ENCODE data around the gene SPEM3. TPM values are rescaled to one million over a fixed set of nuclear protein-coding genes. Genes with fewer than 3 reads are reported as not detected.
A peak's percentile ranks its signal among the peaks of the same experiment; 100 is the strongest.

SPEM3 gene
- total RNA-seq, 1 experiment from 2014 or later, result not detected

- H3K4me1 Mint-ChIP-seq (ENCODE audit: insufficient read depth, unreplicated experiment), result peaks cover 6% of the 10 kb centered on the region
- intact Hi-C loops (cut with micrococcal nuclease), result no loop called here
- H3K27ac Mint-ChIP-seq (ENCODE audit: low read depth, unreplicated experiment), result peak overlapping the region; percentile 21
- peaks cover 7% of the 10 kb centered on the region for H3K36me3 Mint-ChIP-seq (ENCODE audit: insufficient read depth, unreplicated experiment)
- TF ChIP-seq CTCF (IDR thresholded peaks at IDR 0.05; ENCODE audit: unreplicated experiment), result no peak
- POLR2A ChIA-PET, result interaction anchor here (1.0 kb wide), 1 partner anchor 40 kb away, joined by 3 read pairs; no protein-coding TSS in a partner anchor
- no TSS peak for BruUV-seq (replicated peaks)
- no peak overlapping the region for H3K4me3 Mint-ChIP-seq (ENCODE audit: unreplicated experiment)
- CTCF ChIA-PET, result interaction anchor here (1.6 kb wide), 1 partner anchor 8 kb away, joined by 3 read pairs; the partner anchor contains the start of gene TMEM256
- no peaks in the 10 kb centered on the region for H3K27me3 Mint-ChIP-seq (ENCODE audit: insufficient read depth, unreplicated experiment)
- H3K9me3 Mint-ChIP-seq (ENCODE audit: unreplicated experiment), result no peaks in the 10 kb centered on the region
- DNase-seq (ENCODE audit: unreplicated experiment), result no peak
Observed at GRCh38 chr17:7396147-7396546, 32.5 kb upstream of the SPEM3 start.

DNA sequence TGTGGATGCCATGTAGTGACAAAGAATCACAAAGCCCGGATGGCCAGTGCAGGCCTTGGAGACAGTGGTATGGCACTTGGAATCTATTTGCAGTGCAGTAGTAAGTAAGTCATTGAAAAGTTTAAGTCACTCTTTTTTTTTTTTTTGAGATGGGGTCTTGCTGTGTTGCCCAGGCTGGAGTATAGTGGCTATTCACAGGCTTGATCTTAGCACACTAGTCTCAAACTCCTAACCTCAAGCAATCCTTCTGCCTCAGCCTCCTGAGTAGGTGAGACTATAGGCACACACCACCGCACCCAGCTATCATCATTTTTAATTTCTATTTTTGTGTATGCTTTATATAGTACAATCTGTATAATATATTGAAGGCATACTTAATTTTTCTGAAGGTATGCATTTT is 30.0 kb upstream of the SPEM3 start:
- Mint-ChIP-seq H3K27ac (ENCODE audit: low read depth, unreplicated experiment) (no peak overlapping the region), H3K4me3 (ENCODE audit: unreplicated experiment) (no peak overlapping the region), H3K9me3 (ENCODE audit: unreplicated experiment) (no peaks in the 10 kb centered on the region), H3K36me3 (ENCODE audit: insufficient read depth, unreplicated experiment) (peaks cover 7% of the 10 kb centered on the region), H3K27me3 (ENCODE audit: insufficient read depth, unreplicated experiment) (no peaks in the 10 kb centered on the region), H3K4me1 (ENCODE audit: insufficient read depth, unreplicated experiment) (peaks cover 11% of the 10 kb centered on the region)
- intact Hi-C loops (cut with micrococcal nuclease), result no loop called here
- DNase-seq (ENCODE audit: unreplicated experiment), result no peak
- ChIA-PET POLR2A (interaction anchor here (0.9 to 1.2 kb wide), 3 partner anchors 16 to 162 kb away, joined by 3 read pairs; no protein-coding TSS in a partner anchor), CTCF (interaction anchor here (2.2 kb wide), 1 partner anchor 43 kb away, joined by 12 read pairs; the partner anchor contains the start of gene TMEM95)
- TF ChIP-seq CTCF (IDR thresholded peaks at IDR 0.05; ENCODE audit: unreplicated experiment), result no peak
- BruUV-seq (replicated peaks), result no TSS peak

DNA sequence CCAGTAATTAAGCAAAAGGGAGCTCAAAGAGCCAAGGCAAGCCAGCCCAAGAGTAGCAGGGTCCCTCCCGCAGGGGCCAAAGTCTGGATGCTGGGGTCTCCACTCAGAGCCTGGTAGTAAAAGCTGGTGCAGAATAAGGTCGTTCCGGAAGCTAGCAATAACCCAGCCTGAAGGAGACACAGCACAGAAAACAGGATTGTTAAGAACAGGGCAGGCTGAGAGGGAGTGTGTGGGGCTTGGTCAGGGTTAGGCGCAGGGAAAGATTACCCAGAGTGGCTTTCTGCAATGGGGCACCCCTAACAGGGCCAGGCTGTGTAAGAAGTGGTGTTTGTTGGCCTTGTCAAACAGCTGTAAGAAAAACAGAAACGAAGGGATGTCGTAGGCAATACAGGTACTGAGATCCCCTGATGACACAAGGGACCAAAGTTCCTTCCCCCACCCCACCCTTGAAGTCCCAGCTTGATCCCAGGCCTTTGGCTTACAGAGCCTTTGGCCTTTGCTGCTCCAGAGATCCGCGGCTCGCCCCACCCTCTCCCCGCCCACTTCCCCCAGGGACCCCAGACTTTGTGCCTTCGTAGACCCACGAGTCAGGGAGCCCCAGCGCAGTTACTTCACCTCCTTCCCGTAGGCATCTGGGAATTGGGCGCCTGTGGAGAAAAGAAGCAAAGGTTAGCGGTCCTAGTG is 25.5 kb upstream of the SPEM3 start:
- TF ChIP-seq CTCF (IDR thresholded peaks at IDR 0.05; ENCODE audit: unreplicated experiment), result no peak
- BruUV-seq (replicated peaks), result TSS peak; percentile 79
- Mint-ChIP-seq H3K9me3 (ENCODE audit: unreplicated experiment) (no peaks in the 10 kb centered on the region), H3K27me3 (ENCODE audit: insufficient read depth, unreplicated experiment) (no peaks in the 10 kb centered on the region), H3K4me3 (ENCODE audit: unreplicated experiment) (peak overlapping the region; percentile 78), H3K27ac (ENCODE audit: low read depth, unreplicated experiment) (peak overlapping the region; percentile 86), H3K4me1 (ENCODE audit: insufficient read depth, unreplicated experiment) (peaks cover 16% of the 10 kb centered on the region), H3K36me3 (ENCODE audit: insufficient read depth, unreplicated experiment) (peaks cover 7% of the 10 kb centered on the region)
- intact Hi-C loops (cut with micrococcal nuclease), result no loop called here
- ChIA-PET POLR2A (interaction anchor here (0.8 to 2.7 kb wide), 26 partner anchors 9 to 285 kb away, joined by 3 to 48 read pairs (median 6); partner anchors contain the start of genes DVL2, GABARAP, KCTD11 and MPDU1), CTCF (interaction anchor here (0.6 to 1.7 kb wide), 10 partner anchors 28 to 285 kb away, joined by 3 to 6 read pairs (median 3); partner anchors contain the start of gene WRAP53)
- DNase-seq (ENCODE audit: unreplicated experiment), result no peak

- H3K27ac Mint-ChIP-seq (ENCODE audit: low read depth, unreplicated experiment), result peak overlapping the region; percentile 86
- no TSS peak for BruUV-seq (replicated peaks)
- no peaks in the 10 kb centered on the region for H3K9me3 Mint-ChIP-seq (ENCODE audit: unreplicated experiment)
- no peak for TF ChIP-seq CTCF (IDR thresholded peaks at IDR 0.05; ENCODE audit: unreplicated experiment)
- ChIA-PET CTCF (interaction anchor here (0.6 to 1.5 kb wide), 8 partner anchors 8 to 162 kb away, joined by 3 to 6 read pairs (median 3); no protein-coding TSS in a partner anchor), POLR2A (interaction anchor here (0.8 to 2.7 kb wide), 28 partner anchors 9 to 284 kb away, joined by 3 to 48 read pairs (median 5); partner anchors contain the start of genes DVL2, GABARAP, KCTD11 and MPDU1)
- H3K4me3 Mint-ChIP-seq (ENCODE audit: unreplicated experiment), result peak overlapping the region; percentile 78
- H3K36me3 Mint-ChIP-seq (ENCODE audit: insufficient read depth, unreplicated experiment), result peaks cover 7% of the 10 kb centered on the region
- intact Hi-C loops (cut with micrococcal nuclease), result no loop called here
- no peaks in the 10 kb centered on the region for H3K27me3 Mint-ChIP-seq (ENCODE audit: insufficient read depth, unreplicated experiment)
- DNase-seq (ENCODE audit: unreplicated experiment), result no peak
- peaks cover 16% of the 10 kb centered on the region for H3K4me1 Mint-ChIP-seq (ENCODE audit: insufficient read depth, unreplicated experiment)
Observed at GRCh38 chr17:7403727-7403976, 25.0 kb upstream of the SPEM3 start.
